K562 treated with DMSO at 1 percent for 48 hours (cell line): ENCODE measurements around the gene C9orf57. TPM values are rescaled to one million over a fixed set of nuclear protein-coding genes. Genes with fewer than 3 reads are reported as not detected.

Experiments used
- total RNA-seq: library from RNA; unstranded; fragments of 300-600 nt; gene quantifications from 2 replicates; pipeline ENCODE4 v1.2.3, GENCODE V29; 2022; ENCODE audit warnings: low replicate concordance; ENCODE audit errors: extremely low read depth

C9orf57 gene
- total RNA-seq = not detected in 2 replicates

DNA sequence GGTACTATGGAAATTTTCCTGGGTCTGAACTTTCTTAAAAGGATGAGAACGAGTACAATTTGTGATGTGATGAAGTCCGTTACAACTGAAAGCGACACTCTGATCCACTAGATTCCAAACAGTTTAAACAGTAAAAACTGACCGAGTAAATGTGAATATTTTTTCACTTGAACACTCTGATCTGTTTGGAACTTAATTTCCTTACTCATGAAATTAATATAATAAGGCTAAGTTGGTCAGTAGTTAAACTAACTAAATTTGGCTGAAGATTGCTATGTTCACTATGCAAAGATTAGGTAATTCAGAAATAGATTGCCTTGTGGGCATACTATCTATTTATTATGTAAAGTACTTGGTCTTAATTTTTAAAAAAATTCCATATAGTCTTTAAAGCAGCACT, at the start of gene C9orf57:
Gene C9orf57 (minus strand): TSS at position 101 of the 400 bp plus-strand sequence. CDS start 1,282 bp downstream, outside the sequence.

Other genes with a start within 250 kb of the C9orf57 start
- gene ABHD17B, start 149.4 kb downstream of the C9orf57 start, total RNA-seq = not detected in 2 replicates
- gene C9orf85, start 149.0 kb downstream of the C9orf57 start, total RNA-seq = not detected in 2 replicates
- not detected in 2 replicates for gene GDA, start 88.8 kb upstream of the C9orf57 start, total RNA-seq